Neural progenitor cell (in vitro differentiated cells): ENCODE results near the gene GPX3.

Experiments
- EZH2 ChIP-seq: fragments of 200-600 bp; sonication (generic); IDR thresholded peaks from 2 replicates; pipeline ENCODE4 v1.6.1; 2017; ENCODE audit warnings: antibody characterized with exemption, mild to moderate bottlenecking, moderate library complexity
- TF ChIP-seq, protein P1 (sequence below): fragments of 200-600 bp; sonication (generic); IDR thresholded peaks from 2 replicates; pipeline ENCODE4 v1.5.1; 2017; ENCODE audit warnings: antibody characterized with exemption, mild to moderate bottlenecking

DNA sequence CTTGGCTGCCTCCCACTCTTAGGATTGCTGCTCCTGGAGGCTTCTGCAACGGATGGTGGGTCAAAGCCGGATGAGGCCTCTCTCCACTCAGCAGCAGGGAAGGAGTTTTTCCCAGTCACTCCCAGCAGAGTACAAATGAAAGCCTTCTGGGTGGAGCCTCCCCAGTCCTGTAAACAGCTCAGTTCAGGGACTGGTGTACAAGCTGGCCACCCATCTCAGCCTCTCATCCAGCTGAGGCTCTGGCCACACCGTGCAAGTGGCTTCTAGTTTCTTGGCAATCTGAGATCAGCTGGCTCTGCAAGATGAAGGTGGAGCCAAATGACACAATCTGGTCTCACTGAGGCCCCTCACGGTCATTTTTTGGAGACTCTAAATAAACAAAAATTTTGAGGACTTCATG is 10.0 kb downstream of the GPX3 start:
- TF ChIP-seq, protein P1, sequence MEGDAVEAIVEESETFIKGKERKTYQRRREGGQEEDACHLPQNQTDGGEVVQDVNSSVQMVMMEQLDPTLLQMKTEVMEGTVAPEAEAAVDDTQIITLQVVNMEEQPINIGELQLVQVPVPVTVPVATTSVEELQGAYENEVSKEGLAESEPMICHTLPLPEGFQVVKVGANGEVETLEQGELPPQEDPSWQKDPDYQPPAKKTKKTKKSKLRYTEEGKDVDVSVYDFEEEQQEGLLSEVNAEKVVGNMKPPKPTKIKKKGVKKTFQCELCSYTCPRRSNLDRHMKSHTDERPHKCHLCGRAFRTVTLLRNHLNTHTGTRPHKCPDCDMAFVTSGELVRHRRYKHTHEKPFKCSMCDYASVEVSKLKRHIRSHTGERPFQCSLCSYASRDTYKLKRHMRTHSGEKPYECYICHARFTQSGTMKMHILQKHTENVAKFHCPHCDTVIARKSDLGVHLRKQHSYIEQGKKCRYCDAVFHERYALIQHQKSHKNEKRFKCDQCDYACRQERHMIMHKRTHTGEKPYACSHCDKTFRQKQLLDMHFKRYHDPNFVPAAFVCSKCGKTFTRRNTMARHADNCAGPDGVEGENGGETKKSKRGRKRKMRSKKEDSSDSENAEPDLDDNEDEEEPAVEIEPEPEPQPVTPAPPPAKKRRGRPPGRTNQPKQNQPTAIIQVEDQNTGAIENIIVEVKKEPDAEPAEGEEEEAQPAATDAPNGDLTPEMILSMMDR: no peak
- no peak for TF ChIP-seq EZH2
